Epithelial cell of prostate (primary cell): ENCODE measurements around the gene ADH5.
"Not testable (repeated sequence)": the region's sequence is repeated elsewhere in the genome, so short reads cannot be mapped to it uniquely, and the experiment has no call there.

Experiments used
- DNase-seq: peaks from one replicate; pipeline ENCODE4 v3.0.0-alpha.2; 2011; ENCODE audit warnings: low read depth, low spot score
- H3K27ac ChIP-seq: fragments of 450-650 bp; 2 replicates; pipeline ENCODE4 v1.5.1; 2017; ENCODE audit warnings: mild to moderate bottlenecking

The ADH5 gene

DNA sequence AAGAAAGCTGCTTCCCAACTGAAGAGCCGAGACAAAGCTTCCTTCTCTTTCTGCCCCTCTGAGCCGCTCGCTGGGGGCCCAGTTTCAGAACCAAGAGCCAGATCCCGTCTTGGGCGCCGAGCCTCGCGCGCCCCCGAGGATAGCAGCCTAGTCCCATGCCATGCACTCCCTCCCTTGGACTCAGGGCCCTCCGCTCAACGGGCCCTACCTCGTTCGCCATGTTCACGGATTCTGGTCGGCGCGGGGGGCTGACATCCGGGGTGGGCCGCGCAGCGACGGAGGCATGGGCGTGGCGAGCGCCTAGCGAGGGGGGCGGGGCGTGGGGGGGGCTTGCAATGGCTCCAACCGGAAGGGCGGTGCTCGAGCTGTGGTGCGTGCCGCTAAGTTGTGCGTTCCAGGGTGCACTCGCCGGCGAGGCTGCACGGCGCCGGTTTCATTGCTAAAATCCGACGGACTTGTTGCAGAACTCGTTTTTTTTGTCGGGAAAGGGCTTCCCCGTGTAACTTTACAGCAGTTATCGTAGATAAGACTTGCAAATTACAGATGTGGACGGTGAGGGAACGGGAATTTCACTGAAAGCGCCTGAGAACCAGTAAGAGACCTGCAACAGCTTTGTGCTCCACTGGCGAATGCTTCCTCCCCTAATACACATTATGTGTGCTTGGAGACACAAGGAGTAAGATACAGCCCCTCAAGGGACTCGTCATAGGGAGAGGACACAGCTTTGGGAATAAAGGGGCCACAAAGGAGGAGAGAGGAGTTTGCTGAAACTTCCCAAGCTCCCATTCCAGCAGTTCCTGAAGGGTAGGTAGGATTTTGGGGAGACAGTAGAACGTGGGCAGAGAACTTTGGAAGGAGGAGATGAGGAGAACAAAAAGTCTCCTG lies at the start of gene ADH5:
Gene ADH5 (minus strand): TSS at position 308 of the 885 bp plus-strand sequence. CDS start 88 bp downstream, at position 220.
- peak; percentile 8 for DNase-seq
- H3K27ac ChIP-seq = peak within 1 kb of the TSS; percentile 94

GRCh38 chr4:99136329-99136728 lies 47.7 kb upstream of the ADH5 start:
- H3K27ac ChIP-seq = no peak overlapping the region
- no peak for DNase-seq

DNA sequence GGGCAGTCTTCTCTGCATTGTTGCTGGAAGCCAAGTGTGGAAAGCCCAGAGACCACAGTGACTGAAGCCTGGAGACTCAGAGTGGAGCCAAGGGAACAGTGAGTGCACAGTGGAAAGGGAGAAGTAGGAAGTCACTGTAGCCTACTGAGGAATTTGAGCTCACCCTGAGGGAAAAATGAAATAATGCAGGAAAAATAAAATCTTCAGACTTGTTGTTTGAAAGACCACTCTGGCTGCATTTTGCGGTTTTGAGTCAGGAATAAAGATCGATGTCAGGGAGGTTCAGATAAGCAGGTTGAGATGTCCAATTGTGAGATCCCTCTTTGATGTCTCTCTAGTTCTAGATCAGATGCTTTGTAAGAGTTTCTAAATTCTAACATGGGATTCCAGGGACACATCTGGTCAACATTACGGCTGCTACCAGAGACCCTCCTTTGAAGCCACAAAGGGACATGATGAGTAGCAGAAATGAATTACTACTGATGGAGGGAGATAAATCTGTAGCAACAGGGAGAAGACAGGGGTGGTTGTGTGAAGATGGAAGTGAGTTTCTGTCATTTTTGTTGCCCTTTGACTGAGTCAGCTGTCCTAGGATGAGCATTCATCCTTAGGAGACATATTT lies 47.1 kb upstream of the ADH5 start:
- no peak overlapping the region for H3K27ac ChIP-seq
- no peak for DNase-seq

- DNase-seq = no peak
- H3K27ac ChIP-seq = no peak overlapping the region
Measured at GRCh38 chr4:99134586-99134985, 46.0 kb upstream of the ADH5 start.

GRCh38 chr4:99131378-99131777 lies 42.8 kb upstream of the ADH5 start:
- no peak overlapping the region for H3K27ac ChIP-seq
- DNase-seq = no peak

DNA sequence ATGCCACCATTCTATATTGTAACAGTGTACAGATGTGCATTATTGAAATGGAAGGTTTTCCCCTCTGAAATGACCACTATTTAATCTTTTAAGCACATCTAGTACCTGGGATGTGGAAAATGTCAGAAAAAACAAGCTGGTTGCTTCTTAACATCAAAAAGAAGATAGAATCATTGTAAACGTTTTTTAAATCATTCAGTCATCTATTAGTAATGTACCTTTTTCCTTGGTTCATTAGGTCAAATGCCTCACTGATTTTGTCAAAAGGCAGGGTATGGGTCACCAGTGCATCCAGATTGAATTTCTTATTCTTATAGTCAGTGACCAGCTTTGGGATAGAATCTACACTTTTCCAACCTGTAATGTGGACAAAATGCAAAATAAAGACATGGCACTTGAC lies 37.8 kb upstream of the ADH5 start:
- H3K27ac ChIP-seq = no peak overlapping the region
- no peak for DNase-seq

- H3K27ac ChIP-seq = no peak overlapping the region
- no peak for DNase-seq
Measured at GRCh38 chr4:99121008-99121407, 32.4 kb upstream of the ADH5 start.

GRCh38 chr4:99120501-99120900 lies 31.9 kb upstream of the ADH5 start:
- no peak for DNase-seq
- H3K27ac ChIP-seq = no peak overlapping the region

DNA sequence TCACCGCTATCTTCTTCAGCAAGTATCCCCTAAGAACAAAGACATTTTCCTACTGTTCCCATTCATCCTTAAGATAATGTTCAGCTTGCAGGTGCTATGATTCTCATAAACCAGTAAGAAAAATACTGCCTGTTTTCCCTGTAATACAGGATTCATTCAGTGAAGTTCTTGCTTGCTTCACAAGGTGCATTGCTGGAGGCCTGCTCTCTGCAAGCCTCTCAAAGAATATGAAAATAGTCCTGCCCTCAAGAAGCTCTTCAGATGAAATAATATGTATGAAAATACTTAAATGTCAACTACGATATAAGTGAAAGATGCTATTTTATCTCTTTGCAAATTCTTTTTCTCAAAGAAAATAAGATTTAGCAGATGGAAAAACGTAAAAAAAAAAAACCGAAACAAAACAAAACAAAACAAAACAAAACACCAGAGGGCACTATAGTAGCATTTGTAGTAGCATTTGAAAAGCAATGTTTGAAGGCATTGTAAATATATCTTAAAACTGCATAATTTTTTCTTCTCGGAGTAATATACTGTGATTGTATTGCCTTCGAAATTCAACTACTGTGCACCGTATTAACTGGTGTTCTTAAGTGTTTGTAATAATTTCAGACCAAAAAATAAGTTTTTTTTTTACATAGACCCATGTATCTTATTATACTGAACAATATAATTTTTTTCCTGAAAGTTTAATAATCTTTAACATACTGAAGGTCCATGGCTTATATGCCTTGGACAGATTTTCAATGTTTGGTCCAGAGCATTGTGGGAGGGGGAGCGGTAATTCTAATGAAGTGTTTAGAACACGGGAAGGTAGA lies 29.5 kb upstream of the ADH5 start:
- no peak overlapping the region for H3K27ac ChIP-seq
- DNase-seq = no peak

DNA sequence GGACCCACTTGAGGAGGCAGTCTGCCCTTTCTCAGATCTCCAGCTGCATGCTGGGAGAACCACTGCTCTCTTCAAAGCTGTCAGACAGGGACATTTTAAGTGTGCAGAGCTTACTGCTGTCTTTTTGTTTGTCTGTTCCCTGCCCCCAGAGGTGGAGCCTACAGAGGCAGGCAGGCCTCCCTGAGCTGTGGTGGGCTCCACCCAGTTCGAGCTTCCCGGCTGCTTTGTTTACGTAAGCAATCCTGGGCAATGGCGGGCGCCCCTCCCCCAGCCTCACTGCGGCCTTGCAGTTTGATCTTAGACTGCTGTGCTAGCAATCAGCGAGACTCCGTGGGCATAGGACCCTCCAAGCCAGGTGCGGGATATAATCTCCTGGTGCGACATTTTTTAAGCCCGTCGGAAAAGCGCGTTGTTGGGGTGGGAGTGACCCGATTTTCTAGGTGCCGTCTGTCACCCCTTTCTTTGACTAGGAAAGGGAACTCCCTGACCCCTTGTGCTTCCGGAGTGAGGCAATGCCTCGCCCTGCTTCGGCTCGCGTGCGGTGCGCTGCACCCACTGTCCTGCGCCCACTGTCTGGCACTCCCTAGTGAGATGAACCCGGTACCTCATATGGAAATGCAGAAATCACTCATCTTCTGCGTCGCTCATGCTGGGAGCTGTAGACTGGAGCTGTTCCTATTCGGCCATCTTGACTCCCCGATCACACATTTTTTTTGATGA lies 28.7 kb upstream of the ADH5 start:
- not testable (repeated sequence) for H3K27ac ChIP-seq, DNase-seq

DNA sequence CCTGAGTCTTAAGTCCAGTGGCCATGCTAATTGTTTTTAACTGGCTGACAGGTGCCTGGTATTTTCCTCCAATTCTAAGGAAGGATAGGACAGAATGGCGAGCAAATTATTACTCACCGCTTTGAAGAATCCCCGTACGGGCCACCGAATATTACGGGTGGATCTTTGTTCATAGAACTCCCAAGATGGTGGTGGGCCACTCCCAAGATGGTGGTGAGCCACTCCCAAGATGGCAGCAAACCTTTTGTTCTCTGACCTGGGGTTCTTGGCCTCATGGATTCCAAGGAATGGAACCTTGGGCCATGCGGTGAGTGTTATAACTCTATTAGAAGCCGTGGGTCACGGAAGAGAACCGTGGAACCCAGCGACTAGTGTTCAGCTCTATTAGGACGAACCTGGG lies 20.7 kb upstream of the ADH5 start:
- H3K27ac ChIP-seq, DNase-seq: not testable (repeated sequence)

DNA sequence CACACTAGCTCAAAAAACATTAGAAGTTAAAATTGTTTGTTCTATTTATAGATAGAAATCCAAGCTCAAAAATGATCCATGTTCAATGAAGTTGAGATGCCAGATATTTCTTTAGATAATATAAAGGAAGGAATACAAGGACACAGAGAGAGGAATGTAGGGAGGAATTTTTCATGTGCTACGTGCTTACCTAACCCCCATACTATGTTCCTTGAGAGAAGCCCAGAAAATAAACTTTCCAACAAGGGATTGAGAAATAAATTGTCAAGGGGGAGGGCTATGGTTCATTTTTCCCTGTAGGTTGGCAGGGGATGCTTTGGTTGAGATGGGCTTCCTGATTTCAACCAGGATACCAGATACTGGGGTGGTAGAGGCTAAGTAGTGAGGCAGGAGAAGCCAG lies 15.6 kb upstream of the ADH5 start:
- no peak for DNase-seq
- no peak overlapping the region for H3K27ac ChIP-seq

DNA sequence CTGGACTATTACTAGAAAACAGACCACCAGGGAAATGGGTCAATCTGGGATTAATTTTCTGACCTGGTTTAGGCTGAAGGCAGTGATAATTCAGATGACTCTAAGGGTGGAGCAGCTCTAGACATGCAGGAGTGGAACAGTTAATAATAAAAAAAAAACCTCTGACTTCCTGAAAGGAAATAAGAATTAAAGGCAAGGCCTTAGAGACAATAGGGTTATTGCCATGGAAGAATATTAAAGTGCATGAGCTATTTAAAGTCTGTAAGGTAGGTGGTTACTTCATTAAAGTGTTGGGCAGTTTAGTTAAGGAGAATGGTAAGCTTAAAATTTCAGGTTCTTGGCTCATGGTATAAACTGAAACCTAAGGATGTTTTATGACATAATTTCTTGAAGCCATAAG lies 14.6 kb upstream of the ADH5 start:
- DNase-seq = no peak
- no peak overlapping the region for H3K27ac ChIP-seq

- H3K27ac ChIP-seq = no peak overlapping the region
- DNase-seq = no peak
Measured at GRCh38 chr4:99102634-99103033, 14.0 kb upstream of the ADH5 start.

DNA sequence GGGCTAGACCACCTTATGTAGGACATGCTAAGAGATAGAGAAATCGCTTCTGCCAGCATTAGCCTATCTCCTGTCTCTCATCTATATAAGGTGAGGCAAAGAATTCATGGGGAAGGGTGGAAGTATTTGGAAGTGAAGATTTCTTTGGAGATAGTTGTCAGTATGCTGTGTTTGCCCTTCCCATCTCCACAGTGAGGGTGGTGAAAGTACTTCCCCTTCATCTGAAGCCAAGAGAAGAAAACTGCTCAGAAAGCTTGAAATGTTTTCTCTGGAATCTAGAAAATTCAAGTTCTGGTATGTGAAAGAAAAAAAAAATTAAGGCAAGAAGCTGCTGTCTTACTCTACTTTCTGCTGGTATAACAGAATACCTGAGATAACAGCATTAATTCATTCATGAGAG lies 12.3 kb upstream of the ADH5 start:
- DNase-seq = no peak
- H3K27ac ChIP-seq = no peak overlapping the region

DNA sequence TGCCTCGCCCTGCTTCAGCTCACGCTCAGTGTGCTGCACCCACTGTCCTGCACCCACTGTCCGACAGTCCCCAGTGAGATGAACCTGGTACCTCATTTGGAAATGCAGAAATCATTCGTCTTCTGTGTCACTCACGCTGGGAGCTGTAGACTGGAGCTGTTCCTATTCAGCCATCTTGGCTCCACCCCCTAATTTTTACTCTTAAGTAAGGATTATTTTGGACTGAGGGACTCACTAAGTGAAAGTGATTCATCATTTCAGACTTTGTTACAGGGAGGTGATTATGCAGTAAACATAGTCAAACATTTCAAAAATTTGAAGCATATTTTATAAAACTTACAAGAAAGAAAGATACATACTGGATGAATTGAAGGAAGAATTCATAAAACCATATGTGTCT lies 11.2 kb upstream of the ADH5 start:
- not testable (repeated sequence) for H3K27ac ChIP-seq, DNase-seq

DNA sequence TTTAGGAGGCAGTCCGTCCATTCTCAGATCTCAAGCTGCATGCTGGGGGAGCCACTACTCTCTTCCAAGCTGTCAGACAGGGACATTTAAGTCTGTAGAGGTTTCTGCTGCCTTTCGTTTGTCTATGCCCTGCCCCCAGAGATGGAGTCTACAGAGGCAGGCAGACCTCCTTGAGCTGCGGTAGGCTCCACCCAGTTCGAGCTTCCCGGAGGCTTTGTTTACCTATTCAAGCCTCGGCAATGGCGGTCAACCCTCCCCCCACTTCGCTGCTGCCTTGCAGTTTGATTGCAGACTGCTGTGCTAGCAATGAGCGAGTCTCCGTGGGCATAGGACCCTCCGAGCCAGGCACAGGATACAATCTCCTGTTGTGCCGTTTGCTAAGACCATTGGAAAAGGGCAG lies 10.7 kb upstream of the ADH5 start:
- no peak for DNase-seq
- H3K27ac ChIP-seq = no peak overlapping the region

GRCh38 chr4:99091841-99092240 lies 3.3 kb upstream of the ADH5 start:
- H3K27ac ChIP-seq = peak overlapping the region; percentile 94

GRCh38 chr4:99091216-99091575 lies 2.6 kb upstream of the ADH5 start:
- DNase-seq = no peak
- peak overlapping the region; percentile 94 for H3K27ac ChIP-seq

More at GRCh38 chr4:99091841-99092240, 3.3 kb upstream of the ADH5 start:
- DNase-seq = not testable (repeated sequence)

DNA sequence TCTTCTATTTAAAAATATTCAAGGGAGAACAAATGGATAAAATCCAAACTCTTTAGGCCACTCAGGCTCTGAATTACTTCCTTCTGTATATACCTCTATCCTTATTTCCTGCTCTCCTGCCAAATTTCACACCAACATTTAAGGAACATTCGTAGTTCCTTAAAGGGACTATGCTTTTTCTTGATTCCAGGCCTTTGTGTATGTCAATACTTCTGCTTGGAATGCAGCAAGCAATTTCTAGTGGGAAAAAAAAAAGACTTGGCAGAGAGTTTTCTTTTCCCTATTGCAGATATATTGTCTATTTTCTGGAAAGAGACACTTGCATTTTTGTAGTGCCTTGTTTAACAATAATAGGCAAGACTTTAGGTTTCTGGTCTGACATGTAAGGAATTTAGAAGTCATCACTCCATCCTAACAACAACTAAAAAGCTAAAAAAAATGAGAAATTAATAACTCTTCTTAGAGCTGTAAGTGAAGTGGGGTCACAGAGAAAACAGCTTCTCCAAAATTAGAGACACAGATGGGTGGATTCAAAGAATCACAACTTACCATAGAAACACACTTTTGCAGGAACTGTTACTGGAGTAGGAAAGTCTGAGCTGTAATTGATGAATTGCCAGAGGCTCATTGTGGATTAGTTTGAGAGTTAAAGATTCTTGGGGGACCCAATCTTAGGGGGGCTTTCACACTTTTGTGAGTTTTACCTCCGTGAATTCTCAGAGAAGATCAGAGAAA lies 2.1 kb upstream of the ADH5 start:
- DNase-seq = no peak
- H3K27ac ChIP-seq = peak overlapping the region; percentile 94
